GM12892 (cell line): ENCODE data around the gene CDH23. TPM values are rescaled to one million over a fixed set of nuclear protein-coding genes. Genes with fewer than 3 reads are reported as not detected.
"Not testable (repeated sequence)": the region's sequence is repeated elsewhere in the genome, so short reads cannot be mapped to it uniquely, and the experiment has no call there.

Experiments used
- DNase-seq: peaks from one replicate; pipeline ENCODE4 v3.0.0; 2011; ENCODE audit not compliant: insufficient read length
- FAIRE-seq: peaks from 2 replicates; lab custom pipeline; 2011; peaks lifted over from hg19 to GRCh38; lab: Jason Lieb, UNC
- POLR2A ChIP-seq: IDR thresholded peaks from 2 replicates; pipeline ENCODE4 v1.6.1; 2011; ENCODE audit warnings: low read depth, low read length, control low read depth
- POLR2AphosphoS5 ChIP-seq: IDR thresholded peaks from 2 replicates; pipeline ENCODE4 v1.6.1; 2011; ENCODE audit warnings: low read depth, low read length, control low read depth
- TAF1 ChIP-seq: IDR thresholded peaks from 2 replicates; pipeline ENCODE4 v1.6.1; 2011; ENCODE audit warnings: low read depth, mild to moderate bottlenecking, control low read depth, low read length, borderline replicate concordance
- polyA plus RNA-seq: library from polyadenylated mRNA; unstranded; fragments of >200 nt; gene quantifications from one replicate; pipeline ENCODE4 v1.2.1, GENCODE V29; 2012; ENCODE audit warnings: missing spikeins, inconsistent platforms; ENCODE audit not compliant: missing spikeins

CDH23 gene
- 0.23 TPM for polyA plus RNA-seq

DNA sequence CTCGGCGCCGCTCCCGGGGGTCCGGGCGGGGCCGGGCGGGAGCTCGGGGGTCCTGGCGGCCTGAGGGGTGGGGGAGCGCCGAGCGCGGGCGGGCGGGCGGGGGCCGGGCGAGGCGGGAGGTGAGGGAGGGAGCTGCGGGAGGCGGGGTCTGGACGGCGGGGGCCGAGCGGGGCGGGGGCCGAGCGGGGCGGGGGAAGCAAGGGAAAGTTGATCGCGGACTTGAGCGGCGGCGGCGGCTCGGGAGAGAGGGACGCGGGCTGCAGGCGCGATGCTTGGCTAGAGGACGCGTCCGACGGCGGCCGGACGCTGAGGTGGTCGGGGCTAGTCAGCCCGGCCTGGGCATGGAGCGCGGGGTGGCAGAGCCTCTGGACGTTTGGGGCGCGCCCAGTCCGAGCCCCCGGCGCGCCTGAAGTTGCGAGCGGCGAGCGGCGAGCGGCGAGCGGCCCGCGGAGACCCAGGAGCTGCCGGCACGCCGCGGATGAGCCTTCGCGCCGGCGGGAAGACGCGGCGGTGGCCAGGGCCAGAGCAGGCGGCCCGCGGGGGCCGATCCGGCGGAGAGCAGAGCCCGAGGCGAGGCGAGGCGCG lies at the start of gene CDH23:
CDH23 (plus strand) TSS at position 210 of the 585 bp plus-strand sequence. CDS start 42,912 bp downstream, outside the sequence.
- TF ChIP-seq TAF1 (no peak), POLR2AphosphoS5 (no peak), POLR2A (no peak)
- DNase-seq (no peak), FAIRE-seq (no peak)

DNA sequence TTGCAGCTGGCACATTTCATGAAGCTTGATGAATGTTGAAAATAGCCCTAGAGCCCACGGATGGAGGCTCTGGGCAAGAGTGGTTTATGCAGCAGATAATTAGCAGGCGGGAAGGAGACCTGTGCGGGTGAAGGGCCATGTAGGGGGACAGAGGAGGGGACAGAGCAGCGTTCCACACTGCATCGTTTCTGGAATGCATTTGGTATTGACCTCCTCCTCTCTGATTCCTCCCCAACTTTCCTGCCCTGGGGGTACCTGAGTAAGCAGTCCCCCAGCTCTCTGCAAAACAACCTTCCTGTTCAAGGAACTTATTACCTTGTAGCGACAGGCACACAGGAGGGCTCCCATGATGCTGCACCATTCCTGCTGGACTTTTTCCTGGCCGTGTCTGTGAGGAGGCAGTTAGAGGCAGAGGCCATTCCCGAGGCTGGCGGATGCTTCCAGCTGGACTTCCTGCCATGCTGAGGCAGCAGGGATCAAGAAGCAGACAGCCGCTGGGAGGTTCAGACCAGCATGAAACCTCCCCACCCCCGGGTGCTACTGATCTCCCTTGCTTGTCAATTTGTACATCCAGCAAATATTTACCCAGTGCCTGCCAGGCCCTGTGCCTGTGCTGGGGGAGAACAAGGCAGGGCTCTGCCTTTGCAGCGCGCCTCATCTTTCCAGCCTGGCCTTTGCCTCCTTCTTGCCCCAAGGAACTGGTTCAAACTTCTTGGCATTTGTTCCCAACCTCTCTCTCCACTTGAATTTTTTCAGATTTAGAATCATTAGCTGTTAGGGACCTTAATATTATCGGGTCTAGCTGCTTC lies 48.9 kb upstream of the CDH23 start:
- TF ChIP-seq POLR2AphosphoS5, result no peak
- no peak for TF ChIP-seq POLR2A
- DNase-seq (no peak), FAIRE-seq (no peak)

DNA sequence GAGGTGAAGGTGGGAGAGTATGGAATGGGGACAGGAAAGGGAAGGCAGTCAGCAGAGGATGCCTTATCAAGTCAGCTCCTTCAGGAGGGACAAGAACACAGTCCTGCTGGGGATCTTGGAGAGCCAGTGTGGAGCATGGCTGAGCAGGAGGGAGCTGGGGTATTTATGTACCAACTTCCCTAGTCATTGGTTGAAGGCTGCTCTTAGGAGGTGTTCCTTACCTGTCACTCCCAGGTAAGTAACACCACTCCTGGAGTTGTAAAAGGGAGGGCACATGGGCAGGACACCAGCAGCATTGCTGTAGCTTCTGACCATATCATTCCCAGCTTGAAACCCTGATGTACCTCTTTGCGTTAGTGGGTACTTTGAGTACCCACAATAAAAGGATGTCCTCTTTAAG lies 47.9 kb upstream of the CDH23 start:
- FAIRE-seq, result no peak

DNA sequence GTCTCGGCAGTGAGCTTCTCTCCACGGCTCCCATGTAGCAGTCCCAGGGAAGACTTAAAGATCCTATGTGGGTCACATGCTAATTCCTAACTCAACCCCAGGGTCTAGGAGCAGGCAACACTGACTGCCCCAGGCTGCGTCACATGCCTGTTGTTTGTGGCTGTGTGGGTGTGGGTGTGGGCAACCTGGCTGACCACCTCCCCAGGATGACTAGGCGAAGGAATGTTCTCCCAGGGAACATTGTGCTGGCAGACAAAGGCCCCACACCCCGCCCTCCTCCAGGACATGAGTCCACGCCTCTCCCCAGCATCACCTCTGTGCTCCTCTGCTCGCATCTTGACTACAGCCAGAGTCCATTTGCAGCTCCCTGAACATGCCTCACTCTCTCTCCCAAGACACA lies 47.3 kb upstream of the CDH23 start:
- DNase-seq (no peak), FAIRE-seq (no peak)
- TF ChIP-seq TAF1 (no peak), POLR2A (no peak), POLR2AphosphoS5 (no peak)

More for the DNA sequence above, 47.9 kb upstream of the CDH23 start:
- no peak for DNase-seq
- TF ChIP-seq POLR2AphosphoS5 (no peak), TAF1 (no peak), POLR2A (no peak)

DNA sequence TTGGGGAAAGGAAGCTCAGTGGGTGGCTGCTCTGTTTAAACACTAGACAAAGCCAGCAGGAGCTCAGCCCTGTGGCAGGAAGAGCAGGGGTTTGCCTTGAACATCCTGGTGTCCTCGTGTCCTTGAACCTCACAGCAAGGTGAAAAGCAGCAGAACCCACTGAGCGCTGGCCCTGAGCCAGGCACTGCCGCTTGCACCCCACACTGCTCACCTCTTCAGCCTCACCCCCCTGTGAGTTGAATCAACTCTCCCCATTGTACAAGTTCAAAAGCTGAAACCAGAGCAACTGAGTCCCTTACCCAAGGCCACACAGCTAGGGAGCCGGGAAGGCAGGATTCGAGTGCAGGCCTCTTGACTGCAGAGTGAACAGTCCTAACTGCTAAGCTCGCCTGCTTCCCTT lies 45.6 kb upstream of the CDH23 start:
- DNase-seq, result no peak
- TF ChIP-seq POLR2AphosphoS5 (no peak), TAF1 (no peak), POLR2A (no peak)
- FAIRE-seq, result no peak

DNA sequence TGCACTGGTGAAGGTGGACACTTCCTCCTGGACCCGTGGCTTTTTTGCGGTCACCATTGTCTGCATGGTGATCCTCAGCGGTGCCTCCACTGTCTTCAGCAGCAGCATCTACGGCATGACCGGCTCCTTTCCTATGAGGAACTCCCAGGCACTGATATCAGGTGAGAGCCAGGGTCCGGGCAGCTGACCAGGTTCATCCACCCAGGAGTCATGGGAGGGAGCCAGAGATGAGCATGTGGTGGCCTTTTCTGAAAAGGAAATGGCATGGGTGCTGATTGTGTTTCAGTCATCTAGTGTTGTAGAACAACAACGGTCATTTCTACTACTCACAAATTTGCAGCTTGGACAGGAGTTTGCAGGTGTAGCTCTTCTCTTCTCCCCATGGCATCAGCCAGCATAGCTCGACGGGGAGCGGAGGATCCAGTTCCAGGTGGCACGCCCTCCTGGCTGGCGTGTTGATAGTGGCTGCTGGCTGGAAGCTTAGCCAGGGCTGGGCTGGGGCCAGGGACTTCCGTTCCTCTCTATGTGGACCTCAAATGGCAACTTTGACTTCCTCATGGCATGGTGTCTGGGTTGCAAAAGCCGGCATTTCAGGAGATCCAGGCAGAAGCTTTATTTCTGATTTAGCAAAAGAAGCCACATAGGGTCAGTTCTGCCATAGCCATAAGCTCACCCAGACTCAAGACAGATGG lies 44.9 kb upstream of the CDH23 start:
- TF ChIP-seq POLR2A, result no peak
- FAIRE-seq (no peak), DNase-seq (no peak)

DNA sequence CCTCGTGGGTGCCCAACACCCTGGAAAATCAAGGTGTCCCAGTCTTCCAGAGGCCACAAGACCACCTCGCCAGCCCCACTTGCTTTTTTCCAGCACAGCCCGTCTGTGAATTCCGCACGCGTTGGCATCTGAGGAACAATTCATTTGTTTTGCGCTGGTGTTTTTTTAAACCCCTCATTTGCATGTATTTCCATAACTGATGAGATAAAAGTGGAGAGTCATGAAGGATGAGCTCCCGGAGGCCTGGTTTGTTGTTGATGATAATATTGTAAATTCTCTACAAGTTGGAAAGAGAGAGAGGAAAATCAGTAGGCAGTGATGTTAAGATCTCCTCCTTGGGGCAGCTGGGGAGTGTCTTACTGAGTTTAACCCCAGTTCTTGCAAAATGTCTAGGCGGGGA lies 43.1 kb upstream of the CDH23 start:
- TF ChIP-seq POLR2A, result no peak
- no peak for TF ChIP-seq TAF1
- no peak for TF ChIP-seq POLR2AphosphoS5
- no peak for DNase-seq
- FAIRE-seq, result no peak

DNA sequence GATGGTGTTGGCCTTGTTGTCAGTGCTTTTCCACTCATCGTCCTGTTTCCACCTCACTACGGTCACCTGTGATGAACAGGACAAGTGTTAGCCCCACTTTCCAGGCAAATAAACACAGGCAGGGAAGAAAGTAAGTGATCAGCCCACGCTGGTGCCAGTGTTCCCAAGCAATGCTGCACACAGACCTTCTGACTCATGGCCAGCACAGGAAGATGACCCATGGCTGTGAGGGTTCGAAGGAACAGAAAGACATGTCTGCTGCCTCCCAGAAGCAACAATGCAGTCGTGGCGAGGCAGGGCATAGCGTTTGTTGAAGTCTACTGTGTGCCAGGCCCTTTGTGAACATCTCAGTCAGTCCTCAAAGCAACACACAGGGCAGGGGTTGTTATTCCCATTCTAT lies 41.9 kb upstream of the CDH23 start:
- FAIRE-seq (no peak), DNase-seq (no peak)
- TF ChIP-seq POLR2A (no peak), TAF1 (no peak), POLR2AphosphoS5 (no peak)

DNA sequence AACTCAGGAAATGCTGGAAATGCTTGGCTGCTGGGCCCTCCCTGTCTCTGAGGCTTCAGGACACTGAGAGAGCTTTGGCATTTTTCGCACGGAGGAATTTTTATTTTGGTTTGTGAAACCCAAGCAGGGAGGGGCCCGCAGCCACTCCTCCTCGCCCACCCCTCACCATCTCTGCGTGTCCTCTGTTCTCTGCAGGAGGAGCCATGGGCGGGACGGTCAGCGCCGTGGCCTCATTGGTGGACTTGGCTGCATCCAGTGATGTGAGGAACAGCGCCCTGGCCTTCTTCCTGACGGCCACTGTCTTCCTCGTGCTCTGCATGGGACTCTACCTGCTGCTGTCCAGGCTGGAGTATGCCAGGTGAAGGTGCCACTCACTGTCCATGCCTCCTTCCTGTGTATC lies 40.8 kb upstream of the CDH23 start:
- TF ChIP-seq POLR2A (no peak), POLR2AphosphoS5 (no peak), TAF1 (no peak)
- FAIRE-seq, result no peak
- no peak for DNase-seq

DNA sequence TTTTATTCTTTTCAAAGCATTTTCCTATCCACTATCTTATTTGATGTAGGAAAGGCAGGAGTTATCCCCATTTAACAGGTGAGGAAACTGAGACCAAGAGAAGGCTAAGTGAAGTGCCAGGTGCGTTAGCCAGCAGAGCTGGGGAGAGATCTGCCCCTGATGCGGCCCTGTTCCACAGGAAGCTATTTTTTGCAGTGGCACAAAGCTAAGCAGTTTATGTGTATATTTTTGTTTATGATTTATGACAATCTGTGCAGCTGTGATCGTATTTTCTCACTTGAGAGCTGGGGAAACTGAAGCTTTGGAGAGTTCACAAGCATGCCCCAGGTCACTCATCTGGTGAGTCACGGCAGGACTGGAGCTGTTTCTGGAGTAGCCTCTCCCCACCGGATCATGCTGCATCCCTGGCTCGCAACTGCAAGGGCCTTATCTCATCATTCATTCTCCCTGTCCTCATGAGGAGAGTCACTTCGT lies 38.9 kb upstream of the CDH23 start:
- no peak for FAIRE-seq
- no peak for DNase-seq

DNA sequence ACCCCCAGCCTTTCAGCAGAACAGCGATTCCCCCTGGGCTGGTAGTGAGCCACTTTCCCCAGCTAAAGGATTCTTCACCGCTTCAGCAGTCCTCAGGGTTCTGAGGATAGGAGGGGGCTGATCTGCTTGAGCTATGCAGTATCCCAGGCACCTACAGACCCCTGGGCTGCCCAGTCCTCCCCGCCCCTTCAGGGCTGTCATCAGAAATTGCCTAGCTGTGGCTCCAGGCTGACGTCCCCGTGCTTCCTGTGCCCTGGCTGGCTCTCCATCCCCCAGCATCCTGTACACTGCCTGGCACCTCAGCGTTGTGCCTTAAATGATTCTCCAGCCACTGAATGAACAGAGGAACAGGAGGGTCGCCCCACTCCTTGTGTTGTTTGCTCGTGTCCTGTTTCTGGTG lies 38.4 kb upstream of the CDH23 start:
- no peak for FAIRE-seq
- TF ChIP-seq POLR2AphosphoS5, result no peak
- TF ChIP-seq POLR2A, result no peak
- TF ChIP-seq TAF1, result no peak
- no peak for DNase-seq

More for the DNA sequence above, 38.9 kb upstream of the CDH23 start:
- TF ChIP-seq POLR2AphosphoS5, result no peak
- no peak for TF ChIP-seq TAF1
- no peak for TF ChIP-seq POLR2A

DNA sequence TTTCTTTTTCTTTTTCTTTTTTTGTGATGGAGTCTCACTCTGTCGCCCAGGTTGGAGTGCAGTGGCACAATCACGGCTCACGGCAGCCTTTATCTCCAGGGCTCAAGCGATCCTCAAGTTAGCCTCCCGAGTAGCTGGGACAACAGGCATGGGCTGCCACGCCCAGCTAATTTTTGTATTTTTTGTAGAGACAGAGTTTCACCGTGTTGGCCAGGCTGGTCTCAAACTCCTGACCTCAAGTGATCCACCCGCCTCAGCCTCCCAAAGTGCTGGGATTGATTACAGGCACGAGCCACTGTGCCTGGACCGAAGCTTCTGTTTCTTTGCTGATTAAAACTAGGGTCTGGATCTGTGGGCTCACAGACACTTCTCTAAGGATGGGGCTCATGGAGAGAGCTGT lies 37.8 kb upstream of the CDH23 start:
- FAIRE-seq, DNase-seq: not testable (repeated sequence)
